Measurements from ENCODE around the gene KIF26B.

DNA sequence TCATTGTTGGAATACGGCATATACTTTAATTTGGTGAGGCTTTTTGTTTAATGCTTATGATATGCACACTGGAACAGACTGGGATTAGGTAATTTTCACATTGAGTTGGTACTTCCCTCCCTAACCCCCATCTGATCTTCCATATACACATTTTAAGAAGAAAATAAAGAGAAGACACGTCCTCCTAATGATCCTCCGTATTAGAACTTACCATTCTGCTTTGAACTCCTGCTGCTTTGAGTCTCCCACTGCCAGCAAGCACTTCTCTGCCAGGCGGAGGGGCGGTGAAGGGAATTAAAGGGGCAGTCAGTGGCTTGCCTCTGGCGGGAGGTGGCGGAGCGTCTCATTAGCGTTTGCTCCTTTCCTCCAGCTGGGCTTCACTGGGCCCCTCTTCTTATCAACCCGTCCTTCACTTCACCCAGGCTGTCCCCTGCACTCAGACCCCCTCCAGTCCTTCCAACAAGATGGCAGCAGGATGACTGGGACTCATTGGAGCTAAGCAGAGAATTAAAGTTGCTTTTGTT, 433.4 kb downstream of the KIF26B start:
- TF ChIP-seq CTCF (IDR thresholded peaks at IDR 0.05; ENCODE audit: poor library complexity, severe bottlenecking) (no peak), REST (IDR thresholded peaks at IDR 0.05; ENCODE audit: borderline replicate concordance) (no peak), POLR2AphosphoS5 (IDR thresholded peaks at IDR 0.05) (no peak), EP300 (conservative IDR thresholded peaks at IDR 0.05; ENCODE audit: poor library complexity, severe bottlenecking) (no peak)

All from neural cell (in vitro differentiated cells).